Ovary (tissue), 3 donors: ENCODE measurements around the gene NAA35.

ENCODE experiments used
- POLR2A ChIP-seq: fragments of 450-650 bp; IDR thresholded peaks from one replicate; pipeline ENCODE4 v1.6.1; 2017; ENCODE audit warnings: antibody characterized with exemption, mild to moderate bottlenecking, moderate library complexity
- TF ChIP-seq, protein P1 (sequence below), 3 donors: fragments of 450-650 bp in 2 of 3; fragments of 200-600 bp in 1 of 3; IDR thresholded peaks; one replicate each; pipeline versions ENCODE4 v1.5.1 to v1.8.0; 2016 to 2022; ENCODE audit warnings: antibody characterized with exemption in 3 of 3, mild to moderate bottlenecking in 1 of 3
- donor health status: DM: no; HTN: no; CAD: no.

DNA sequence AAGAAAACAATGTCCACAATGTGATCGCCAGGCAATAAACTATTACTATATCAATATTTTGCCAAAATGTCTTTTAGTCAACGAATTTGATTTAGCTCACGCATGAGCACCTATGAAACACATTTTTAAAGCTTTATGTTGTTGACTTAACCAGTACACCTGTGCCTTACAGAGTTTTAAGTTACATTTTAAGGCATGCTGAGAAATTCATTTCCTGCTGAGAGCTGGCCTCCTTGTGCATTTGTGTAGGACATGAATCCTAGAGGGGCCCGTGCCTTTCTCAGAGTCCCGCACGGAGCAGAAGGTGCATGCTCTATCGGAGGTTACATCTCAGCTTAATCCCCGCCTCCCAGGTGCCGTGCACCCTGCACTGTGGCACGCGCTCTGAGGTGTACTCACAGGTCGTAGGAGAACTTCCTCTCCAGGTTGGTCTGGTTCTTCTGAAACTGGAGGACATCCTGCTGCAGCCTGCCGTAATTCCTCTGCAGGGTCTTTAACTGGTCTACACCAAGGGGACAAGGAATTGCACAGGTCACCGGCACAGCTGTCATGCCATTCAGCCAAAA lies 105.2 kb downstream of the NAA35 start:
- TF ChIP-seq, protein P1, sequence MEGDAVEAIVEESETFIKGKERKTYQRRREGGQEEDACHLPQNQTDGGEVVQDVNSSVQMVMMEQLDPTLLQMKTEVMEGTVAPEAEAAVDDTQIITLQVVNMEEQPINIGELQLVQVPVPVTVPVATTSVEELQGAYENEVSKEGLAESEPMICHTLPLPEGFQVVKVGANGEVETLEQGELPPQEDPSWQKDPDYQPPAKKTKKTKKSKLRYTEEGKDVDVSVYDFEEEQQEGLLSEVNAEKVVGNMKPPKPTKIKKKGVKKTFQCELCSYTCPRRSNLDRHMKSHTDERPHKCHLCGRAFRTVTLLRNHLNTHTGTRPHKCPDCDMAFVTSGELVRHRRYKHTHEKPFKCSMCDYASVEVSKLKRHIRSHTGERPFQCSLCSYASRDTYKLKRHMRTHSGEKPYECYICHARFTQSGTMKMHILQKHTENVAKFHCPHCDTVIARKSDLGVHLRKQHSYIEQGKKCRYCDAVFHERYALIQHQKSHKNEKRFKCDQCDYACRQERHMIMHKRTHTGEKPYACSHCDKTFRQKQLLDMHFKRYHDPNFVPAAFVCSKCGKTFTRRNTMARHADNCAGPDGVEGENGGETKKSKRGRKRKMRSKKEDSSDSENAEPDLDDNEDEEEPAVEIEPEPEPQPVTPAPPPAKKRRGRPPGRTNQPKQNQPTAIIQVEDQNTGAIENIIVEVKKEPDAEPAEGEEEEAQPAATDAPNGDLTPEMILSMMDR (IDR thresholded peaks at IDR 0.05): no peak
- TF ChIP-seq POLR2A: no peak
